D341Med (cell line): ENCODE data around the gene NCCRP1.

ENCODE experiments used
- DNase-seq: peaks from one replicate; pipeline ENCODE4 v3.0.0; 2012; ENCODE audit warnings: low spot score

The NCCRP1 gene

GRCh38 chr19:39165857-39166256 is 30.9 kb upstream of the NCCRP1 start:
- no peak for DNase-seq

- DNase-seq = no peak
These were observed 30.0 kb upstream of the NCCRP1 start for GRCh38 chr19:39166571-39167391.

- DNase-seq = no peak
These were observed 29.1 kb upstream of the NCCRP1 start for GRCh38 chr19:39167461-39168257.

GRCh38 chr19:39168258-39169142 is 28.3 kb upstream of the NCCRP1 start:
- DNase-seq = no peak

- no peak for DNase-seq
These were observed 27.5 kb upstream of the NCCRP1 start for GRCh38 chr19:39169143-39169810.

- no peak for DNase-seq
These were observed 26.2 kb upstream of the NCCRP1 start for GRCh38 chr19:39170386-39171231.

- DNase-seq = no peak
These were observed 25.0 kb upstream of the NCCRP1 start for GRCh38 chr19:39171479-39172465.

- DNase-seq = no peak
These were observed 23.9 kb upstream of the NCCRP1 start for GRCh38 chr19:39172700-39173501.

- DNase-seq = no peak
These were observed 23.2 kb upstream of the NCCRP1 start for GRCh38 chr19:39173502-39173991.

- no peak for DNase-seq
These were observed 22.6 kb upstream of the NCCRP1 start for GRCh38 chr19:39174142-39174541.

- DNase-seq = no peak
These were observed 21.9 kb upstream of the NCCRP1 start for GRCh38 chr19:39174558-39175544.

- DNase-seq = no peak
These were observed 21.2 kb upstream of the NCCRP1 start for GRCh38 chr19:39175564-39175963.

GRCh38 chr19:39177110-39177699 is 19.6 kb upstream of the NCCRP1 start:
- DNase-seq = no peak

GRCh38 chr19:39177736-39178135 is 19.0 kb upstream of the NCCRP1 start:
- DNase-seq = no peak

GRCh38 chr19:39178296-39179006 is 18.3 kb upstream of the NCCRP1 start:
- DNase-seq = no peak

- no peak for DNase-seq
These were observed 17.0 kb upstream of the NCCRP1 start for GRCh38 chr19:39179754-39180153.
